MG63 (cell line): ENCODE measurements around the gene URB2. TPM values are rescaled to one million over a fixed set of nuclear protein-coding genes. Genes with fewer than 3 reads are reported as not detected.

ENCODE experiments used
- DNase-seq: peaks from one replicate; pipeline ENCODE4 v3.0.0-alpha.2; 2020
- H3K27me3 ChIP-seq: fragments of 250-450 bp; sonication (Bioruptor Pico); 2 replicates; pipeline ENCODE4 v1.5.1; 2020; ENCODE audit warnings: mild to moderate bottlenecking, moderate library complexity
- H3K36me3 ChIP-seq: fragments of 250-450 bp; sonication (Bioruptor Pico); 2 replicates; pipeline ENCODE4 v1.5.1; 2020; ENCODE audit warnings: mild to moderate bottlenecking, moderate library complexity
- H3K4me3 ChIP-seq: fragments of 250-450 bp; sonication (Bioruptor Pico); 2 replicates; pipeline ENCODE4 v1.5.1; 2020; ENCODE audit warnings: mild to moderate bottlenecking, moderate library complexity
- H3K9me3 ChIP-seq: fragments of 250-450 bp; sonication (Bioruptor Pico); 2 replicates; pipeline ENCODE4 v1.5.1; 2020; ENCODE audit warnings: mild to moderate bottlenecking, moderate library complexity
- total RNA-seq: library from RNA; depleted of rRNA; stranded (reverse); fragments of >200 nt; shearing (Covaris generic); gene quantifications from 2 replicates; pipeline ENCODE4 v1.2.3, GENCODE V29; 2014; ENCODE audit warnings: low replicate concordance

Gene URB2
- total RNA-seq, 1 experiment from 2014 or later, result 21.3 TPM

DNA sequence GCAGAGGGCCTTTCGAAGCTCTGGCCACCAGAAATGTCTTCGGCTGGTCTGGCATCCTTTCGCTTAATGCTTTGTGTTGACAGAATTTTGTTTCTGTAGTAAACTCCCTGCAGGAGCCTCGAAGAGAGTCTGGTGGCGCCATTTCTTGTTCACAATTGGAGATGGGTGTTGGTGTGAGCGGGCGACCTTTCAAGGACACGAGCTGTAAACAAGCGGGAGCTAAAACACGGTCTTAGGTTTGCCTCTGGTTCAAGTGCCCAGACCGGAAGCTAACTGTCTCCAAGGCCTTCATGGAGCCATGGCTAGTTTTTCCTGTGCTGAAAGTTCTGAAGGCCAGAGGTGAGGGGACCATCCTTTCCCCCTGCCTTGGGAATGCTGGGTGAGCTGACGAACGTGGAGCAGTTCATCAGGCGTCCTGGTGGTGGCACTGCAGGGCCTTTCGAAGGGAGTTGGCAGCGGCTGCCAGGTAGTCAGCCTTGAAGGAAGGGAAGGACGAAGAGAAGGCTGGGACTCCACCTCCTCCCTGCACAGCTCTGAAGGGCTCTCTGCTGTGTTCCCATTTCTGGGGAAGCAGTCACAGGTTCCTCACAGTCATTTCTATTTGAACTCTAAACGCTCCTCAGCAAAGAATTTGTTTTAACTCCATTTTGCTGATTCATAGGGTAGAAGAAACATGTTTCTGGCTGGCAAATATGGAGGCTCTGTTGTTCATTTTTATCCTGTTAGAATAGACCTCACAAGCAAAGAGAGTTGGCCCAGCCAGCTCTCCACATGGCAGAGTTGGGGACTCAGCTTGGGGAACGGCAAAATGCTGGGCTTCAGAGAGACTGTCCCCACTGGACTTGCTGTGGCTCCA, 35.2 kb downstream of the URB2 start:
- peak; percentile 60 for DNase-seq
- no peak overlapping the region for H3K4me3 ChIP-seq
- peaks cover 77% of the 10 kb centered on the region for H3K36me3 ChIP-seq
- no peaks in the 10 kb centered on the region for H3K27me3 ChIP-seq
- H3K9me3 ChIP-seq, result no peaks in the 10 kb centered on the region

DNA sequence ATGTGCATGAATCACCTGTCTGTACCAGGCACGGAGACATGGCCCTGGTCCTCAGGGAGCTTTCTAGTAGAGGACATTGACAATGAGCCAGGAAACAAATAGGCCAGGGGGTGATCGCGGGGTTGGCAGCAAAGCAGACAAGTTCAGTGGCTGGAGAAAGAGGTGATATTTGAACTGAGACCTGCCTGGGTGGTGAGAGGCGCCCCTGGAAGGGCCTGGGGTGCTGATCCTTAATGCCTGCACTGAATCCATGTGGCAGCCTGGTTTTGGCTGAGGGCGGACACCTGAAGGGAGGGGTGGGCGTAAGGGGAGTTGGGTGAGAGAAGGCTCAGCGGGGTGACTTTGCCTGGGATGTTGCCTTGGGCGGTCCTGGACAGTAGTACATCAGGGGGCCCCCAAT, 35.9 kb downstream of the URB2 start:
- no peaks in the 10 kb centered on the region for H3K9me3 ChIP-seq
- H3K4me3 ChIP-seq, result no peak overlapping the region
- no peaks in the 10 kb centered on the region for H3K27me3 ChIP-seq
- H3K36me3 ChIP-seq, result peaks cover 71% of the 10 kb centered on the region
- DNase-seq, result no peak

DNA sequence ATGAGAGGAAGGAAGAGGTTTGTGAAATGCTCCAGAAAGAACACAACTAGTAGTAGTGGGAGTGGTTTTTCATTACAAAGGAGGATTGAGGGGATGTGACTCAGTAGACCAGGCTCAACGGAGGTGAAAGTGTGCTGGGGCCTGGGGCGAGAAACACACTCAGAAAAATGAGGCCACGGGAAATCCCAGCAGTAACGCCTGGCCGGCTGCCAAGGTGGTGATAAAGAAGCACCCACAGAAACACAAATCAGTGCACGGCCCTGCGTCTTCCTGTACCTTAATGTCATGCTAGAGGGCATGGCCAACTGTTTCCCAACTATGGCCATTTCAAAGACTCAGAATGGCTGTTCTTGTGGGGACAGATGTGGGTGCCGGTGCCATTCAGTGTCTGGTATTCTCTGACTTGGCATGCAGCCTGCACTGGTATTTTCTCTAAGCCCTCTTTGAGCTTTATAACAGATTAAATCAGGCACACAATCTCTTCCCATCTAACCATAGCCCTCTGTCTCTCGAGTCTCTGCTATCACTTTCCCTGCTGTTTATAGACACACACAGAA, 38.2 kb downstream of the URB2 start:
- no peak for DNase-seq
- Histone ChIP-seq H3K36me3 (peaks cover 53% of the 10 kb centered on the region), H3K9me3 (no peaks in the 10 kb centered on the region), H3K4me3 (no peak overlapping the region), H3K27me3 (no peaks in the 10 kb centered on the region)

DNA sequence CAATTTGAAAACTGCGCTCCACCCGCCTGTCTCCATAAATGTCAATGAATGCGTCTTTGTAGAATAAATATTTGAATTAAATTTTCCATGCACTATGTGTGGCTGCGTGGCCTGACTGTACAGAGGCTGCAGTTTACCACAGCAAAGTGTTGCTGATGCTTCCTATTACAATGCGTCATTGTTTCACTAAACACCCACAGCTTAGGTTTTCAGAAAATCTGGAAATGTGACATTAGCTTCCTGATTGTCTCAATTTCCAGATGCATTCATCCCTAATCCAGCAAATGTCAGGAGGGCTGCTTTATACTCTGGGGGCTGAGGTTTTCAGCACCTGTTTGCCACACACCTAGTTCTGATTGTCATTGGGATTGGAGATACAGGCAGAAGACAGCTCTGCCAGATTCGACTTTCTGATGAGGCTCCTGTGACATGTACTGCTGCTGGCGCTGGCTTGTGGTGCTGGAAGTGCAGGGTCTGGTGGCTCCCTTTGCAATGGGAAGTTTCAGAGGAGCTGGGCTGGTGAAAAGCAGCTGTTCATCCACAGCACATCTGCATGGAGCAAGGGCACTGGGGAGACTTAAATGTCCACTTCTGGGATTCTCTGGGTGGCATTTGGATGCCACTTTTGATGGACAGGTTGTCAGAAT, 40.0 kb downstream of the URB2 start:
- H3K27me3 ChIP-seq, result no peaks in the 10 kb centered on the region

DNA sequence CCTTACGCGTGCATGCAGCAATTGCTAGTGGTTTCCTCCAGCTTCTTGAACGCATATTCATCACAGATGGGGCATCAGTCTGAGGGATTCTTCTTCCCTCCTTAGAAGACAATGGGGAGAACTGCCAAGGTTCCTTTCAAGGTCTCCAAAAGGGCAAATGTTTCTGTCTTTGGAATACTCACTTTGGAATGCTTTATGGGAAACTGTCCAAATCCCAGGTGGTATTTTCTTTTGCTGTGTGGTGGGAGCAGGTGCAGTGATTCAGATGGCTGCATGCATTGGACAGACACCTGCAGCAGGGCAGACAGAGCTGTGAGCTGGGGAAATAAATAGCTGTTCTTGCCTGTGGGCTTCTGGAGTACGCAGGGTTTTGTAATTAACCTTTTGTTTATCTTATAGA, 40.5 kb downstream of the URB2 start:
- DNase-seq, result no peak
- no peaks in the 10 kb centered on the region for H3K27me3 ChIP-seq
- H3K36me3 ChIP-seq, result peaks cover 34% of the 10 kb centered on the region
- H3K4me3 ChIP-seq, result no peak overlapping the region
- H3K9me3 ChIP-seq, result no peaks in the 10 kb centered on the region; the same call in 1 of the 2 replicates

More for the DNA sequence above, 40.0 kb downstream of the URB2 start:
- Histone ChIP-seq H3K9me3 (no peaks in the 10 kb centered on the region; the same call in 1 of the 2 replicates), H3K4me3 (no peak overlapping the region), H3K36me3 (peaks cover 39% of the 10 kb centered on the region)
- no peak for DNase-seq

DNA sequence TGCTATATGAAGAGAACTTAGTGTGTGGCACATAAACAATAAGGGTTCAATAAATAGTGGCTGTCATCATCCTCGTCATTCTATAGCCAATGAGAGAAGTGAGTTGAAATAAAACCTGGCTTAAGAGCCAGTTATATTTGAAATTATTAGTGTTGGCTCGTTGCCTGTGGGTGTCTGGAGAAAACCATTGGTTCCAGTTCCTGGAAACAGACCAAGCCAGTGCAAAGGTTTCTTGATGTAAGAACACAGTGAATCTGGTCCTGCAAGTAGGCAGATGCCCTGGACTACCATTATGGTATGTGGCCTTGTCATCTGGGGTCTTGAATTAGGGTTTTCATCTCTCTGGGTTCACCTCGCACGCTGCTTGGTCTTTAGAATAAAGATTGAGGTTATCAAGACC, 43.3 kb downstream of the URB2 start:
- Histone ChIP-seq H3K36me3 (peaks cover 23% of the 10 kb centered on the region), H3K27me3 (no peaks in the 10 kb centered on the region), H3K4me3 (no peak overlapping the region), H3K9me3 (no peaks in the 10 kb centered on the region; the same call in 1 of the 2 replicates)
- no peak for DNase-seq

DNA sequence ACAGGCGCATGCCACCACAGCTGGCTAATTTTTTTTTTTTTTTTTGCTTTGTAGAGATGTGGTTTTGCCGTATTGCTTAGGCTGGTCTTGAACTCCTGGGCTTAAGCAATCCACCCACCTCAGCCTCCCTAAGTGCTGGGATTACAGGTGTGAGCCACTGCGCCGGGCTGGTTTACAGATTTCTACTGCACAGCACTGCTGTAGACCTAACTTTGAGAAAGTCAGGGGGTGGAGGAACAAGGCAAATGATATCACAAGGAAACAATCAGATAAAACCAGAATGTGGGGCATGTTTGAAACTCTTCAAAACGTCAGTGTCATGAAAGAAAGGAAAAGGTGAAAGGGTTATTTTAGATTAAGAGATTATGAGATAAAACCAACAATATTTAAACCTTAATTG, 45.3 kb downstream of the URB2 start:
- H3K27me3 ChIP-seq, result no peaks in the 10 kb centered on the region
- H3K4me3 ChIP-seq, result no peak overlapping the region
- no peaks in the 10 kb centered on the region; the same call in 1 of the 2 replicates for H3K9me3 ChIP-seq
- DNase-seq, result no peak
- H3K36me3 ChIP-seq, result peaks cover 10% of the 10 kb centered on the region

DNA sequence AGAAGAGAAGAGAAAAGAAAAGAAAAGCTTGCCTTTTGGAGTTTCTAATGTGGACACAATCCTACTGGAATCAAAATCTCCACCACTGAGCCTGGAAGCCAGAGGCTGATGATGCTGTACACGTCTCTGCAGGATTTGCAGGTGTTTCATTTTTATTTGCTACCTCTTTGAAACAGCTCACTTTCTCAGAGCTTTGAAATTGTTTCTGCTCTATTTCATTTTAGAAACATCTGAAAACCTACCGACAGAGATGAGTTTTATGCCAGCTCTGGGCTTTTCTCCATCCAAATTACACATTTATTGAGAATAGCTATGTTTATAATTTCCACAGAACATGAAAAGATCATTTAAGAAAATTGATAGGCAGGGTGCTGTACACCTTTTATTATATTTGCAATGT, 46.2 kb downstream of the URB2 start:
- H3K9me3 ChIP-seq, result no peaks in the 10 kb centered on the region; the same call in 1 of the 2 replicates
- H3K36me3 ChIP-seq, result peaks cover 10% of the 10 kb centered on the region
- H3K27me3 ChIP-seq, result no peaks in the 10 kb centered on the region
- no peak for DNase-seq
- no peak overlapping the region for H3K4me3 ChIP-seq

DNA sequence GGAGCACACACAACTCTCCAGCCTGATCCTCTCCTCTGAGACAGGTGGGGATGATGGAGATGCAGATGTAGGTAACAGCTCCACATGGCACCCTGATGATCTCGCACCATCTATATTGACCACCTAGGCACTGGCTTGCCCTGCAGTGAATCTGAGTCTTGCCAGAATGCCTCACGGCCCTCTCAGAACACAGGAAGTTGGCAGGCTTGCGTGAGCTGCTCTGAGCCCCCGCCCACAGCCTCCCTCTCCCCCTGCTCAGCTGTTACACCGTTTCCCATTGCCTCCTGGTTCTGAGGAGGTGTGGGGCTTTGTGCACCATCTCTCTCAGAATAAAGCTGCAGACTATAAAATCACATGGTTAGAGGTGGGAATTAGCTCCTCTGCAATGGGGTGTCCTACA, 48.0 kb downstream of the URB2 start:
- Histone ChIP-seq H3K9me3 (no peaks in the 10 kb centered on the region; the same call in 1 of the 2 replicates), H3K27me3 (no peaks in the 10 kb centered on the region), H3K36me3 (peaks cover 6% of the 10 kb centered on the region; the same call in 1 of the 2 replicates), H3K4me3 (no peak overlapping the region)
- DNase-seq, result no peak

DNA sequence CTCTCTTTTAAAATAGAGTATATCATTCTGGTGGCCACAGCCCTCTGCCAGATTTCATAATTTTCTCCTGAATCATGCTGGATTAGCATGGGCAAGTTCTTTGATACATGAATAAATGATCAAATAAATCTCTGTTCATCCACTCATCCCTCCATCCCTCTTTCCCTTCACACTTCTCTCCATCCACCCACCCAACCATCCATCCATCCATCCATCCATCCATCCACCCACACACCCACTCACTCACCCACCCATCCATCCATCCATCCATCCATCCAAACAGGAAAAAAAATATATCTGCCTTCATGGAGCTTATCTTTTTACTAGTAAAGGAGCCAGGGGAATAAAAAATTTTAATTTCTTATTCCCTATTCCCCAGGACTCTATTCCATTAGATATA, 49.3 kb downstream of the URB2 start:
- Histone ChIP-seq H3K27me3 (no peaks in the 10 kb centered on the region), H3K9me3 (no peaks in the 10 kb centered on the region), H3K4me3 (no peak overlapping the region), H3K36me3 (no peaks in the 10 kb centered on the region)
- DNase-seq, result no peak

DNA sequence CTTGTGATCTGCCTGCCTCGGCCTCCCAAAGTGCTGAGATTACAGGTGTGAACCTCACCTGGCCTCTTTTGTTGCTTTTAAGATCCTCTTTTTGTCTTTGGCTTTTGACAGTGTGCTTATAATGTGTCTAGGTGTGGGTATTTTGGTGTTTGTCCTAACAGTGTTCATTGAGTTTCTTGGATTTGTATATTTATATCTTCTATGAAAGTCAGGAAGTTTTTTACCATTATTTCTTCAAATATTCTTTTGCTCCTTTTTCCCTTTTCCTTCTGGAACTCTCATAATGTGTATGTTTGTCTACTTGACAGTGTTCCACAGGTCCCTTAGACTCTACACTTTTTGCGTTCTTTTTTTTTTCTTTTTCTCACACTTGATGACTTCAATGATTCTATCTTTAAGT, 59.1 kb downstream of the URB2 start:
- H3K36me3 ChIP-seq, result no peaks in the 10 kb centered on the region
- no peak overlapping the region for H3K4me3 ChIP-seq
- peaks cover 26% of the 10 kb centered on the region for H3K9me3 ChIP-seq
- H3K27me3 ChIP-seq, result no peaks in the 10 kb centered on the region
- DNase-seq, result no peak

DNA sequence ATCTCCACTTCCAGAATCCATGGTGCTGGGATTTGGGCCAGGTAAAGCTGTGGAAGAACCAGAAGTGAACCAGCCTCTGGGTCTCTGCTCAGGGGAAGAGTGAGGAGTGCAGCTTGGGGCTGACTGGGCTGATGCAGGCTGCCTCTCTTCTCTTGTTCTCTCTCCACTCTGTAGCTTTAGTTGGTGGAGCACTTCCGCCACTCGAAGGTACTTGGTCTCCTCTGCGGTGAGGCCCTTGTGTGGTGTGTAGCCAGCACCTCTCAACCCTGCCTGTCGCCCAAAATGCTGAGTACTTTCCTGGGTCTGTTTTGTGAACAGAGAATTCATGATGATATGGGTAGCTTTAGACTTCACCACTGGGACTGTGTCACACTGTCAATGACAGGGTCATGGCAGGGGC, 63.2 kb downstream of the URB2 start:
- no peak for DNase-seq
- H3K27me3 ChIP-seq, result no peaks in the 10 kb centered on the region
- H3K4me3 ChIP-seq, result no peak overlapping the region
- H3K9me3 ChIP-seq, result peaks cover 16% of the 10 kb centered on the region
- no peaks in the 10 kb centered on the region for H3K36me3 ChIP-seq

DNA sequence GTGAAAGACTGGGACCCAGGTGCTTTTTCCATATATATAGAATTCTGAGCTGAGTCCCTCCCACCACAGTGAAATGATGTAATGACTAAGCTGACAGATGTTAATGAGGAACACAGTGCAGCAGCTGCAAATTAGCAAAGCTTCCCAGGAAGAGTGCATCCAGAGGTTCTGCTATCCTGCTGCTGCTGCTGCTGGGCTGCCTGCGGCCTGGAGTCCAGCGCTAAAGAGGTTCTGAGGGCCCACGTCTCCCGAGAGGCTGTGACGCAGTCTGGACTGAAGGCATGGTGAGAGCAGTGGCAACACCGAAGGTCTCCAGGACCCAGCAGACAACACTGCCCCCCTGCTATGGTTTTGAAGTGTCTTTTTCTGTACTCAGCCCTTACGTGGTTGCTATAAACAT, 63.9 kb downstream of the URB2 start:
- Histone ChIP-seq H3K9me3 (peaks cover 12% of the 10 kb centered on the region), H3K4me3 (no peak overlapping the region), H3K36me3 (no peaks in the 10 kb centered on the region), H3K27me3 (no peaks in the 10 kb centered on the region)
- DNase-seq, result no peak

DNA sequence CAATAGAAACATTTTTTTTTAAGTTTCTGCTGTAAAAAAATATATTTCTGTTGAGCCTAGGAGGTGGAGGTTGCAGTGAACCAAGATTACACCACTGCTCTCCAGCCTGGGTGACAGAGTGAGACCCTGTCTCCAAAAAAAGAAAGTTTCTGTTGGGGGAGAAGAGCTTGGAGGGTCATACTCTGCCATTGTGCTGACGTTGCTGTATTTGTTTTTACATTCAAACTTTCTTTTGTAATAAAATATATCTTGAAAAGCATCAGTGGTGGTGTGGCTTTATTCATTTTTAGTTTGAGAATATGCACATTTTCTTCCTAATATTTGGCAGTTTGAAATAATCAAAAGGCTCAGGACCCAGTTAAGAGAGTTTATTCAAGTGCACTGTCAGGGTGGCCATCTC, 64.6 kb downstream of the URB2 start:
- peaks cover 7% of the 10 kb centered on the region for H3K9me3 ChIP-seq
- no peaks in the 10 kb centered on the region for H3K36me3 ChIP-seq
- H3K4me3 ChIP-seq, result no peak overlapping the region
- DNase-seq, result no peak
- no peaks in the 10 kb centered on the region for H3K27me3 ChIP-seq

DNA sequence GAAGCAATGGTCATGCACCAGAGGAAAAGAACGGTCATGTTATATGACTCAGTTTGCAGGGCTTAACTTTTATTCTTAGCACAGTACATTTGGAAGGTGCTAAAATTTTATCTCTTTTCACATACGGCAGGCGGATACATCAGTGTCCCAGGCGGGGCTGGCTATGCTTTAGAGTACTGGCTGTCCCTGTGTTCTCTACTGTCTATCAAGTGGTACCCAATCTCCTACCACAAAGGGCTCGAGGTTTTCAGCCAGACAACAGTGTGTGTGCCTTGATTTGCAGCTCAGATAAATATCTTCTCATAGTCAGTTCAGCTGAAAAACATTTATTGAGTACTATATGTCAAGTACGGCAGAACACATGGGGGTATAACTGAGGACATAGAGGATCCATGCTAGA, 65.3 kb downstream of the URB2 start:
- no peak for DNase-seq
- H3K36me3 ChIP-seq, result no peaks in the 10 kb centered on the region
- H3K27me3 ChIP-seq, result no peaks in the 10 kb centered on the region
- H3K4me3 ChIP-seq, result no peak overlapping the region
- peaks cover 3% of the 10 kb centered on the region for H3K9me3 ChIP-seq

DNA sequence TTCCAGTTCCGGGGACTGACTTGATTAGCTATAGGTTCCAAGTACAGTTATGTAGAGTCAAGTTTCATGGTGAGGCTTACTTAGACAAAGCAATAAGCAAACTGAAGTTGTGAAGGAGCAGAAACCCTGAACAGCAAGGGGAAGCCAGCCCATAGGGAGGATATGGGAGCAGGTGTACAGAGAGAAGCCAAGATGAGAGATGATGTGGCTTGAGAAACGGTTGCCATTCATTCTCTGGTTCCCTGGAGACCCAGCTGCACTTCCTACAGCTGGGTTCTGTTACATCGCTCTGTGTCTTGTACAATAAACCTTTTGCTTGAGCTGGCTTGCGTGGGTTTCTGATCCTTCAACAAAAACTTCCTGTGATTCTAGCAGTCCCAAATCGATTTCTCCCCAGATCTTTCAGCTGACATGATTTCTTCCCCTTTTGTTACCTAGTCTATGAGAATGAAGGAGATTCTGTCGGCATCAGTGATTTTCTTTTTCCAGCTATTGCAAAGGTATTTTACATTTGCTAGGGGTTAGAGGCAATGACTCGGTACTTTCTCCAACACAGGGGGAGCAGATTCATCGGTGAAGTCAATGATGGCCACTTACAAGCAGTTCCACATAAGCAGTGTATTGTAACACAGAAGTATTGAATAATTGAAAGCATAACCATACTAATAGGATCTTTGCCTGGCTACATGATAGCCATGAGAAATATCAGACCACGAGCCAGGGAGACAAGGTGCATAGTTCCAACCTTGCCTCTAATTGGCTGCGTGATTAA, 67.3 kb downstream of the URB2 start:
- Histone ChIP-seq H3K4me3 (no peak overlapping the region), H3K27me3 (no peaks in the 10 kb centered on the region)
- DNase-seq, result no peak

More for the DNA sequence above, 67.3 kb downstream of the URB2 start:
- Histone ChIP-seq H3K36me3 (no peaks in the 10 kb centered on the region), H3K9me3 (no peaks in the 10 kb centered on the region)
